ENCODE results near the gene CAPN2. TPM values are rescaled to one million over a fixed set of nuclear protein-coding genes. Genes with fewer than 3 reads are reported as not detected.
"Not testable (repeated sequence)": the region's sequence is repeated elsewhere in the genome, so short reads cannot be mapped to it uniquely, and the experiment has no call there.

The CAPN2 gene
- total RNA-seq, 4 donors from 2014 or later = 33.6 to 87.6 (median 44.0) TPM

DNA sequence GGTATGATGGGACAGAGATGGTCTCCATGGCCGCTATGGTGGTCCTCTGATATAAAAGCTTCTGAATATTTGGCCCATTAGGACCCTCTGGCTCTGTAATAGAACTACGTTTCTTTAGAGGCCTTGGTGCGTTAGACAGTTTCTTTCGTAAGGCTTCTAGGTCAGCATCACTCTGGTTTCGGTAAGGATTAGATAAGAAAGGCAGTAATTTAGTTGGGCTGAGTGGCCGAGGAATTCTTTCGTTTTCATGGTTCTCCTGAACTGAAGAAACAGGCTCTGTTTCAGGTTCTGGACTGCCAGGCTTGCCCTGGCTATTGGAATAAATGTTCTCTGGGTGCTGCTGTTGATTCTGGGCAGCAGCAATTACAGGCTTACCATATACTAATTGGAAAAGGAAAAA lies 83.9 kb downstream of the CAPN2 start:
- peaks cover 74% of the 10 kb centered on the region for H3K36me3 ChIP-seq
- no peaks in the 10 kb centered on the region for H3K27me3 ChIP-seq
- no peaks in the 10 kb centered on the region for H3K4me1 ChIP-seq
- TF ChIP-seq POLR2A (IDR thresholded peaks at IDR 0.05) (no peak), EP300 (IDR thresholded peaks at IDR 0.05) (no peak), POLR2AphosphoS5 (IDR thresholded peaks at IDR 0.05) (no peak)
- TF ChIP-seq, protein P1, sequence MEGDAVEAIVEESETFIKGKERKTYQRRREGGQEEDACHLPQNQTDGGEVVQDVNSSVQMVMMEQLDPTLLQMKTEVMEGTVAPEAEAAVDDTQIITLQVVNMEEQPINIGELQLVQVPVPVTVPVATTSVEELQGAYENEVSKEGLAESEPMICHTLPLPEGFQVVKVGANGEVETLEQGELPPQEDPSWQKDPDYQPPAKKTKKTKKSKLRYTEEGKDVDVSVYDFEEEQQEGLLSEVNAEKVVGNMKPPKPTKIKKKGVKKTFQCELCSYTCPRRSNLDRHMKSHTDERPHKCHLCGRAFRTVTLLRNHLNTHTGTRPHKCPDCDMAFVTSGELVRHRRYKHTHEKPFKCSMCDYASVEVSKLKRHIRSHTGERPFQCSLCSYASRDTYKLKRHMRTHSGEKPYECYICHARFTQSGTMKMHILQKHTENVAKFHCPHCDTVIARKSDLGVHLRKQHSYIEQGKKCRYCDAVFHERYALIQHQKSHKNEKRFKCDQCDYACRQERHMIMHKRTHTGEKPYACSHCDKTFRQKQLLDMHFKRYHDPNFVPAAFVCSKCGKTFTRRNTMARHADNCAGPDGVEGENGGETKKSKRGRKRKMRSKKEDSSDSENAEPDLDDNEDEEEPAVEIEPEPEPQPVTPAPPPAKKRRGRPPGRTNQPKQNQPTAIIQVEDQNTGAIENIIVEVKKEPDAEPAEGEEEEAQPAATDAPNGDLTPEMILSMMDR (IDR thresholded peaks at IDR 0.05) = no peak
- H3K4me3 ChIP-seq = no peak overlapping the region
- no peaks in the 10 kb centered on the region for H3K9me3 ChIP-seq
- no peak overlapping the region for H3K27ac ChIP-seq
- DNase-seq (ENCODE audit: low spot score in 2 of 2) = no peak
- 95% methylated on average over 7 of the region's 7 CpGs for WGBS

DNA sequence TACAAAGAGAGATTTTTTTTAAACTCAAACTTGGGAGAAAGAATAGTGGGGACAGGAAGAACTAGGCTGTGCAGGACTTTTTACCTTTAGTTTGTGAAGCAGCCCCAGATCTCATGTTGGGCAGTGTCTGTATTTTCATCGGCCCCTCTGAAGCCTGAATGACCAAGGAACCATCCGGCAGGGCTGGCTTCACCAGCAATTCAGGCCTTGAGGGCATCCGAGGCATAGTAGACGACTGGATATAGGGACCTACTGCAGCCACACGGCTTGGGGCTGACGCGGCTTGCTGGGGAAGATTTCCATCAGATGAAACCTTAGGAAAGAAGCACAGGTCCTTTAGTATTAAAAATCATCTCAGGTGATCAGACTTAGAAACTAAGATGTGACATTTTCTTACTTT lies 89.7 kb downstream of the CAPN2 start:
- H3K27me3 ChIP-seq = no peaks in the 10 kb centered on the region
- H3K27ac ChIP-seq = no peak overlapping the region
- no peaks in the 10 kb centered on the region for H3K4me1 ChIP-seq
- H3K36me3 ChIP-seq = peaks cover 86% of the 10 kb centered on the region
- no peak overlapping the region for H3K4me3 ChIP-seq
- TF ChIP-seq EP300 (IDR thresholded peaks at IDR 0.05) (no peak), POLR2A (IDR thresholded peaks at IDR 0.05) (no peak), POLR2AphosphoS5 (IDR thresholded peaks at IDR 0.05) (no peak)
- TF ChIP-seq, protein P1 (IDR thresholded peaks at IDR 0.05) = no peak
- DNase-seq (ENCODE audit: low spot score in 2 of 2) = no peak
- no peaks in the 10 kb centered on the region for H3K9me3 ChIP-seq
- 88% methylated on average over 7 of the region's 7 CpGs for WGBS

DNA sequence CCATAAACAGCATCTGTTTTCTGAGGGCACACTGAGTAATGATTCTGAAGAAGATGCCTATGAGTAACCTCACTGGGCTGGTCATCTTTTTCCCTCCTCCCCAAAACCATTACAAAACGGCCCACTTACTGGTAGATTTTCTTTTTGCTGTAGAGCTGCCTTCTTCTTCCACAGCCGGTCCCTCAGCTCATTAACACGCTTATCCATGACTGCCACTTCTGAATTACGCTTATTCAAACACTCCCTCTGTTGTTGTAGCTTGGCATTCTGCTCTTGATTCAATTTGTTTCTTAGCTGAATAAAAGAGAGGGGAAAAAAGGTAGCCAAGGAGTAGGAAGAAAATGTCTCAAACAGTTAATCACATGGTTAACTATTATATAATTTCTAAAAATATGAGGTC lies 90.3 kb downstream of the CAPN2 start:
- TF ChIP-seq EP300 (IDR thresholded peaks at IDR 0.05) = no peak
- TF ChIP-seq POLR2AphosphoS5 (IDR thresholded peaks at IDR 0.05) = no peak
- TF ChIP-seq, protein P1 (IDR thresholded peaks at IDR 0.05) = no peak
- TF ChIP-seq POLR2A (IDR thresholded peaks at IDR 0.05) = no peak
- H3K4me3 ChIP-seq = no peak overlapping the region
- 92% methylated on average over 4 of the region's 4 CpGs for WGBS
- no peak overlapping the region for H3K27ac ChIP-seq
- H3K4me1 ChIP-seq = no peaks in the 10 kb centered on the region
- H3K9me3 ChIP-seq = no peaks in the 10 kb centered on the region
- DNase-seq (ENCODE audit: low spot score in 2 of 2) = no peak
- H3K36me3 ChIP-seq = peaks cover 80% of the 10 kb centered on the region
- H3K27me3 ChIP-seq = no peaks in the 10 kb centered on the region

DNA sequence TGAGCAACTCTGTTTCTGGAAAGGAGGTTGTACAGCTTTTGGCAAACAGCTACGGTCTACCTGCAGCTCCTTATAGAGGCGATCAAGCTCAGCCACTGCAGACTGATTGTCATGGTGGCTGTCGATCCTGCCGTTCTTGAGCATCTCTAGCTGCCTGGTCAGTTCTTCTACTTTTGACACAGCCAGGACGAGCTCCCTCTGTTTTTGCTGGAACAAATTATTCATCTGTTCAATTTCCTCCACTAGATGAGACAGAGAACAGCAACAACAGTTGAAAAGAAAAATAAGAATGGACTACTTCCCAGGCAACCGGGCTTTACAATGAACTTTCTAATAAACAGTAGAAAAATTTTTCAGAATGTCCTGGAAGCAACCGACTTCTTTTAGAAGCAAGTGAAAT lies 90.9 kb downstream of the CAPN2 start:
- Histone ChIP-seq H3K36me3 (peaks cover 74% of the 10 kb centered on the region), H3K4me3 (no peak overlapping the region), H3K27ac (no peak overlapping the region), H3K9me3 (no peaks in the 10 kb centered on the region), H3K27me3 (no peaks in the 10 kb centered on the region), H3K4me1 (no peaks in the 10 kb centered on the region)
- no peak for TF ChIP-seq EP300 (IDR thresholded peaks at IDR 0.05)
- no peak for TF ChIP-seq POLR2AphosphoS5 (IDR thresholded peaks at IDR 0.05)
- no peak for TF ChIP-seq POLR2A (IDR thresholded peaks at IDR 0.05)
- TF ChIP-seq, protein P1 (IDR thresholded peaks at IDR 0.05) = no peak
- WGBS = 88% methylated on average over 7 of the region's 7 CpGs
- DNase-seq (ENCODE audit: low spot score in 2 of 2) = no peak

DNA sequence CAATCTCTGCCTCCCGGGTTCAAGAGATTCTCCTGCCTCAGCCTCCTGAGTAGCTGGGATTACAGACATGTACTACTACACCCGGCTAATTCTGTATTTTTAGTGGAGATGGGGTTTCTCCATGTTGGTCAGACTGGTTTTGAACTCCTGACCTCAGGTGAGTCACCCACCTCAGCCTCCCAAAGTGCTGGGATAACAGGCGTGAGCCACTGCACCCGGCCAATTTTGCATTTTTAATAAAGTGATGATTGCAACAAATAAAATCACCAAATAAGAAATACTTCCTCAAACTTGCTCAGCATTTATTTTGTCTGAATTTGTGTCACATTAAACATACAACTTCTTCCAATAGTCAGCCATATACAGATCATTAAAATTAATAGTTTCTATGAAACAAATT lies 97.6 kb downstream of the CAPN2 start:
- 77% methylated on average over 4 of the region's 4 CpGs for WGBS
- not testable (repeated sequence) for H3K4me1 ChIP-seq; H3K27me3 ChIP-seq; H3K27ac ChIP-seq; H3K4me3 ChIP-seq; H3K9me3 ChIP-seq; DNase-seq (ENCODE audit: low spot score in 2 of 2)
- peaks cover 41% of the 10 kb centered on the region for H3K36me3 ChIP-seq

DNA sequence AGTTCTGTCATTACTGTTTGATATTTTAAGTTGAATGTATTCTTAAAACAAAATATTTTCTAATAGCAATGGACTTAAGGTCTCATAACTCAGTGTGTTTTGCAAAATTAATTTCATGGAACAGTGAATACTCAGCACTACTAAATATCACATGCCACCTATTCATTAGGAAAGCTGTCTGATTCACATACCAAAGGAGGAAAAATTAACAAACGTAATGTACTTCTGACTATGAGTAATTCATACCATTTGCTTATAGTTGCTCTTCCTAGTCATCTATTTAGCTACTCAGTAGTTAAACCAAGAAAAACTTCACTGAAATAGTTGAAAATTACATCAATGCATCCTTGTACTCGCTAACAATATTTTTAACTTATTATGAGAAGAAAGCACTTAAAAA lies 98.2 kb downstream of the CAPN2 start:
- no peaks in the 10 kb centered on the region for H3K9me3 ChIP-seq
- H3K4me1 ChIP-seq = no peaks in the 10 kb centered on the region
- peaks cover 44% of the 10 kb centered on the region for H3K36me3 ChIP-seq
- DNase-seq (ENCODE audit: low spot score in 2 of 2) = no peak
- no peak for TF ChIP-seq POLR2A (IDR thresholded peaks at IDR 0.05)
- TF ChIP-seq EP300 (IDR thresholded peaks at IDR 0.05) = no peak
- TF ChIP-seq, protein P1 (IDR thresholded peaks at IDR 0.05) = no peak
- no peak for TF ChIP-seq POLR2AphosphoS5 (IDR thresholded peaks at IDR 0.05)
- H3K27ac ChIP-seq = no peak overlapping the region
- WGBS = 93% methylated on average over 2 of the region's 2 CpGs
- H3K27me3 ChIP-seq = no peaks in the 10 kb centered on the region
- H3K4me3 ChIP-seq = no peak overlapping the region

All from suprapubic skin (tissue), 4 donors.